Measurements from ENCODE around the gene DNAJB1.

DNA sequence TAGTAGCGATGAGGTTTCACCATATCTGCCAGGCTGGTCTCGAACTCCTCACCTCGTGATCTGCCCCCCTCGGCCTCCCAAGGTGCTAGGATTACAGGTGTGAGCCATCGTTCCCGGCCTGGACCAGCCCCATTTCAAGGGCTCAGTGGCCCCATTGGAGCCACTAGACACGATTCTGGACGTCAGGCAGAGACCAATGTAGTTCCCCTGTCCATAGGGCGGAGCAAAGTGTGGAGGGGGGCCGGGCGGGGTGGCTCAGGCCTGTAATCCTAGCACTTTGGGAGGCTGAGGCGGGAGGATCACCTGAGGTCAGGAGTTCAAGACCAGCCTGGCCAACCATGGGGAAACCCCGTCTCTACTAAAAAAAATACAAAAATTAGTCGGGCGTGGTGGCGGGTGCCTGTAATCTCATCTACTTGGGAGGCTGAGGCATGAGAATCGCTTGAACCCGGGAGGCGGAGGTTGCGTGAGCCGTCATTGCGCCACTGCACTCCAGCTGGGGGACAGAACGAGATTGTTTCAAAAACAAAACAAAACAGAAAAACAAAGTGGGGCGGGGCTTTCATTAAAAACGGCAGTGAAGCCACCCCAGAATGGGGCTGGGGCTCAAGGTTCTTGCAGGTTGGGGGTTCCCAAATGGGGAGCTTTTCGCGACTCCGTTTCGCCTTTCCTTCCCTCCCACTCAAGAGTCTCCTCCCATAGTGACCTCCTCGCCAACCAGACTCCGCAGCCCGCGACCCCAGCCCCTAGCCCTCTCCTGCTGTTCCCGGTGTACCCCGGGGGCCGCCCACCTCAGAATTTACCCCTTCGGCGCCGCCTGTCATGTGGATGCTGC is 10.4 kb upstream of the DNAJB1 start:
- TF ChIP-seq, protein P1, sequence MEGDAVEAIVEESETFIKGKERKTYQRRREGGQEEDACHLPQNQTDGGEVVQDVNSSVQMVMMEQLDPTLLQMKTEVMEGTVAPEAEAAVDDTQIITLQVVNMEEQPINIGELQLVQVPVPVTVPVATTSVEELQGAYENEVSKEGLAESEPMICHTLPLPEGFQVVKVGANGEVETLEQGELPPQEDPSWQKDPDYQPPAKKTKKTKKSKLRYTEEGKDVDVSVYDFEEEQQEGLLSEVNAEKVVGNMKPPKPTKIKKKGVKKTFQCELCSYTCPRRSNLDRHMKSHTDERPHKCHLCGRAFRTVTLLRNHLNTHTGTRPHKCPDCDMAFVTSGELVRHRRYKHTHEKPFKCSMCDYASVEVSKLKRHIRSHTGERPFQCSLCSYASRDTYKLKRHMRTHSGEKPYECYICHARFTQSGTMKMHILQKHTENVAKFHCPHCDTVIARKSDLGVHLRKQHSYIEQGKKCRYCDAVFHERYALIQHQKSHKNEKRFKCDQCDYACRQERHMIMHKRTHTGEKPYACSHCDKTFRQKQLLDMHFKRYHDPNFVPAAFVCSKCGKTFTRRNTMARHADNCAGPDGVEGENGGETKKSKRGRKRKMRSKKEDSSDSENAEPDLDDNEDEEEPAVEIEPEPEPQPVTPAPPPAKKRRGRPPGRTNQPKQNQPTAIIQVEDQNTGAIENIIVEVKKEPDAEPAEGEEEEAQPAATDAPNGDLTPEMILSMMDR (conservative IDR thresholded peaks at IDR 0.05; ENCODE audit: low read depth in 2 of 2) = no peak
- TF ChIP-seq, protein P2, sequence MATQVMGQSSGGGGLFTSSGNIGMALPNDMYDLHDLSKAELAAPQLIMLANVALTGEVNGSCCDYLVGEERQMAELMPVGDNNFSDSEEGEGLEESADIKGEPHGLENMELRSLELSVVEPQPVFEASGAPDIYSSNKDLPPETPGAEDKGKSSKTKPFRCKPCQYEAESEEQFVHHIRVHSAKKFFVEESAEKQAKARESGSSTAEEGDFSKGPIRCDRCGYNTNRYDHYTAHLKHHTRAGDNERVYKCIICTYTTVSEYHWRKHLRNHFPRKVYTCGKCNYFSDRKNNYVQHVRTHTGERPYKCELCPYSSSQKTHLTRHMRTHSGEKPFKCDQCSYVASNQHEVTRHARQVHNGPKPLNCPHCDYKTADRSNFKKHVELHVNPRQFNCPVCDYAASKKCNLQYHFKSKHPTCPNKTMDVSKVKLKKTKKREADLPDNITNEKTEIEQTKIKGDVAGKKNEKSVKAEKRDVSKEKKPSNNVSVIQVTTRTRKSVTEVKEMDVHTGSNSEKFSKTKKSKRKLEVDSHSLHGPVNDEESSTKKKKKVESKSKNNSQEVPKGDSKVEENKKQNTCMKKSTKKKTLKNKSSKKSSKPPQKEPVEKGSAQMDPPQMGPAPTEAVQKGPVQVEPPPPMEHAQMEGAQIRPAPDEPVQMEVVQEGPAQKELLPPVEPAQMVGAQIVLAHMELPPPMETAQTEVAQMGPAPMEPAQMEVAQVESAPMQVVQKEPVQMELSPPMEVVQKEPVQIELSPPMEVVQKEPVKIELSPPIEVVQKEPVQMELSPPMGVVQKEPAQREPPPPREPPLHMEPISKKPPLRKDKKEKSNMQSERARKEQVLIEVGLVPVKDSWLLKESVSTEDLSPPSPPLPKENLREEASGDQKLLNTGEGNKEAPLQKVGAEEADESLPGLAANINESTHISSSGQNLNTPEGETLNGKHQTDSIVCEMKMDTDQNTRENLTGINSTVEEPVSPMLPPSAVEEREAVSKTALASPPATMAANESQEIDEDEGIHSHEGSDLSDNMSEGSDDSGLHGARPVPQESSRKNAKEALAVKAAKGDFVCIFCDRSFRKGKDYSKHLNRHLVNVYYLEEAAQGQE (IDR thresholded peaks at IDR 0.05; ENCODE audit: unreplicated experiment) = no peak
- no peak for TF ChIP-seq JUNB (IDR thresholded peaks at IDR 0.05; ENCODE audit: unreplicated experiment)
- no peak for TF ChIP-seq EZH2phosphoT487 (IDR thresholded peaks at IDR 0.05; ENCODE audit: unreplicated experiment)
- TF ChIP-seq POLR2AphosphoS5 (IDR thresholded peaks at IDR 0.05; ENCODE audit: low read depth) = no peak
- no peak for TF ChIP-seq CREB1 (CRISPR knock-in tag; IDR thresholded peaks at IDR 0.05; ENCODE audit: low read depth)
- TF ChIP-seq EZH2 (IDR thresholded peaks at IDR 0.05; ENCODE audit: low read depth, unreplicated experiment) = no peak
- TF ChIP-seq STAT1 (IDR thresholded peaks at IDR 0.05; ENCODE audit: unreplicated experiment) = no peak
- no peak for TF ChIP-seq ZNF331 (CRISPR knock-in tag; IDR thresholded peaks at IDR 0.05; ENCODE audit: low read depth)

Data from GM23338 (cell line).